ELR (cell line): Measurements from ENCODE around the gene STX12.
"Not testable (repeated sequence)": the region's sequence is repeated elsewhere in the genome, so short reads cannot be mapped to it uniquely, and the experiment has no call there.

Experiments
- DNase-seq: peaks from one replicate; pipeline ENCODE4 v3.0.0-alpha.2; 2015; ENCODE audit warnings: low read depth

Gene STX12

GRCh38 chr1:27868932-27869718 lies 96.1 kb downstream of the STX12 start:
- DNase-seq, result no peak

- no peak for DNase-seq
These were observed 96.7 kb downstream of the STX12 start for GRCh38 chr1:27869719-27870085.

DNA sequence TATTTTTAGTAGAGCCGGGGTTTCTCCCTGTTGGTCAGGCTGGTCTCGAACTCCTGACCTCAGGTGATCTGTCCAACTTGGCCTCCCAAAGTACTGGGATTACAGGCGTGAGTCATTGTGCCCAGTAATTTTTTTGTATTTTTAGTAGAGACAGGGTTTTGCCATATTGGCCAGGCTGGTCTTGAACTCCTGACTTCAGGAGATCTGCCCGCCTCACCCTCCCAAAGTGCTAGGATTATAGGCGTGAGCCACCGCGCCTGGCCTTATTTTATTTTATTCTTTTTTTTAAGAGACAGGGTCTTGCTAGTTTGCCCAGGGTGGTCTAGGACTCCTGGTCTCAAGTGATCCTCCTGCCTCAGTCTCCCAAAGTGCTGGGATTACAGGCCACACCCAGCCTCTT lies 98.1 kb downstream of the STX12 start:
- DNase-seq, result not testable (repeated sequence)

DNA sequence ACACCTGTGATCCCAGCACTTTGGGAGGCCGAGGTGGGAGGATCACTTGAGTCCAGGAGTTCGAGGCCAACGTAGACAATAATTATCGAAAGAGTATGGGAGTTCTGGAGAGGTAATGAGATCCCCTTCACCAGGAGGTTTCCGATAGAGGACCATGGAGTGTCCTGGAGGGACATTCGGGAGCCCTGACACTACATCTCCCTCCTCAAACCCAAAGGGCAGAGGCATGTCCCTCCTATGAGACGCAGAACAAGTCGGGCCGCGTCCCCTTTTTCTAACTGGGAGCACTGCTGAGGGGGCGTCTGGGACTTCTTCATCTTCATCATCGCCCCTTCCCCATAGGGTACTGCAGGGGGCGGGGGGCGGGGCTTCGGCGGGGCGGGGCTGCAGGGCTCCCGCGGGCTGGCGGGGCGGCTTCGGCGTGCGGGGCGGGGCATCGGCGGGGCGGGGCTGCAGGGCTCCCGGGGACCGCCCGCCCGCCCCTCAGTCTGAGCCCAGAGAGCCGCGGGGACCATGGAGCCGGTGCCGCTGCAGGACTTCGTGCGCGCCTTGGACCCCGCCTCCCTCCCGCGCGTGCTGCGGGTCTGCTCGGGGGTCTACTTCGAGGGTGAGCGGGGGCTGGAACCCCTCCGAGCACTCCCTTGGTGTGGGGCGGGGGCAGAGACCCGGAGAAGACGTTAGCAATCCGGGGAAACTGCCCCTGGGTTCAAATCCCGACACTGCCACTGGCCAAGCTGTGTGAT lies 99.2 kb downstream of the STX12 start, which contains the start of gene THEMIS2:
Gene THEMIS2, plus strand, starts transcription at position 486 of the 743 bp plus-strand sequence. Its CDS starts 28 bp downstream, at position 514.
- peak; percentile 67 for DNase-seq

DNA sequence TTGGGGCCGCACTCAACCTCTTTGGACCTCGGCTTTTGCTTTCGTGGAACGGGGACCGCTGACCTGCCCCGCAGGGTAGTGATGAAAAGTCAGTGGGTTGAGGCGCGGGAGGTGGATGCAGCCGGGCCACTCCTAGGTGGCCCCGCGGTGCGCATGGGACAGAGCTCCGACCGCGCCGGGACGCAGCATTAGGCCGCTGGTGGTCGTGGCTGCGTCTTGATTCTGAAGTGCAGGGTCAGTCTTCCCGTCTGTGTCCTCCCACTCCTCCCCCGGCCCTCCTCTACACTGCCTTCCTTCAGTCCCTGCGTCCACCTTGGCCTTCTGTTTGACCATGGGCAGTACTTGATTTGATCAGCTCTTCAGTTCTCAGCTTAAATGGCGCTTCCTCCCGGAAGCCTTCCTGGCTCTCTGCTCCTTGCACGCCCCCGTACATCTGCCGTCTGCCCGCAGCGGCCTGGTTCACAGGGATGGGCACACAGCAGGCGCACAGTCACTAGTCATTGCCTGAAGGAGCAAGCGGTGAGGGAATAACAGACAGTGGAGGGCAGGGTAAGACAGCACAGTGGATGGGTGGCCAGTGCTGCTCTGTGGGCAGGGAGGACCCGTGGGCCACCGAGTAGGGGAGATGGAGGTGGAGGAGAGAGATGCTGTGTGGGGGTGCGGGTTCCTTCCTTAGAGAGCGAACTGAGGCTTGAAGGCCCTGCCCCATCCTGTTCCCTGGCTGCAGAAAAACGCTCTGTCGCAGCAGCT lies 100.0 kb downstream of the STX12 start:
- peak; percentile 60 for DNase-seq

GRCh38 chr1:27873671-27874384 lies 100.8 kb downstream of the STX12 start:
- DNase-seq, result no peak
